Measurements from ENCODE around the gene MRPL48. TPM values are rescaled to one million over a fixed set of nuclear protein-coding genes. Genes with fewer than 3 reads are reported as not detected.

The MRPL48 gene
- total and polyA plus RNA-seq, 10 of the 15 experiments (the other 5 are each of a cell fraction or from before 2014, with no cell fraction given): 46.7 to 159 (median 83.4) TPM

DNA sequence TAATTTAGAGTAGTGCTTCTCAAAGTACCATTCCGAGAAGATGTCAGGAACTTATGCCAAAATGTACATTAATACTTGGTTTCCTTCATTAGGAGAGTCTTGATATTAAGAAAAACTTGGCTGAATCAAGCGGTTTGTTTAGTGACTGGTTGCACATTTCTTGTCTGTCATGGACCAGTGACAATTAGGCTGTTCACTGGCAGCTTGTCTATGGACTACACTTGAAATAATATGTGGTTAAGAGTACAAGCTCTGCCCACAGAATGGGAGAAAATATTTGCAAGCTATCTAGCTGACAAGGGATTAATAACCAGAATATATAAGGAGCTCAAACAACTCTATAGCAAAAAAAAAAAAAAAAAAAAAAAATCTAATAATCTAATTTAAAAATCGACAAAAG, 64.4 kb downstream of the MRPL48 start:
- CTCF ChIA-PET: no interaction called here
- H3K36me3 ChIP-seq (ENCODE audit: control insufficient read depth in 2 of 2, insufficient read depth in 2 of 2, low read length in 1 of 2): no peaks in the 10 kb centered on the region
- ATAC-seq (no peak), FAIRE-seq (no peak), DNase-seq (ENCODE audit: low read depth, low spot score) (no peak)
- in situ Hi-C loops (cut with MboI) (no loop called here), intact Hi-C loops (cut with micrococcal nuclease; ENCODE audit: unreplicated experiment) (no loop called here)
- no peak overlapping the region for H3K9ac ChIP-seq (ENCODE audit: control insufficient read depth, insufficient read depth, low read length)
- no peaks in the 10 kb centered on the region for H3K27me3 ChIP-seq (replicated peaks in 1 of 2; ENCODE audit: control insufficient read depth in 2 of 2, insufficient read depth in 2 of 2, low read length in 1 of 2)
- POLR2A ChIA-PET: interaction anchor here (0.6 kb wide), 2 partner anchors 8 to 172 kb away, joined by 3 to 7 read pairs; no protein-coding TSS in a partner anchor
- H3K4me2 ChIP-seq (ENCODE audit: control insufficient read depth, insufficient read depth): no peak overlapping the region
- WGBS (ENCODE audit: insufficient coverage, insufficient replicate concordance, low lambda C conversion rate, missing lambda C conversion rate): 98% methylated on average over 3 of the region's 3 CpGs
- H3K27ac ChIP-seq (ENCODE audit: control insufficient read depth, insufficient read depth): no peak overlapping the region
- H3K4me3 ChIP-seq: no peak overlapping the region
- no peaks in the 10 kb centered on the region for H4K20me1 ChIP-seq (ENCODE audit: control insufficient read depth, insufficient read depth)
- no TSS peak for BruUV-seq (replicated peaks)
- RAD21 ChIA-PET (ENCODE audit: unreplicated experiment): interaction anchor here (0.7 kb wide), 1 partner anchor 598 kb away, joined by 3 read pairs; no protein-coding TSS in a partner anchor
- no peaks in the 10 kb centered on the region for H3K9me3 ChIP-seq (replicated peaks; ENCODE audit: control insufficient read depth, insufficient read depth, low read length)
- H3K79me2 ChIP-seq (ENCODE audit: control insufficient read depth, insufficient read depth, low read length): no peaks in the 10 kb centered on the region
- SMC1A ChIA-PET (ENCODE audit: uncharacterized antibody, unreplicated experiment): interaction anchor here (1.4 kb wide), 1 partner anchor 16 kb away, joined by 3 read pairs; no protein-coding TSS in a partner anchor
- H2AFZ ChIP-seq (ENCODE audit: control insufficient read depth, low read depth, low read length): no peak overlapping the region
- H3K4me1 ChIP-seq (ENCODE audit: control insufficient read depth, insufficient read depth, low read length): no peaks in the 10 kb centered on the region
- TF ChIP-seq MLLT1 (IDR thresholded peaks at IDR 0.05): no peak
- TF ChIP-seq, protein P1, sequence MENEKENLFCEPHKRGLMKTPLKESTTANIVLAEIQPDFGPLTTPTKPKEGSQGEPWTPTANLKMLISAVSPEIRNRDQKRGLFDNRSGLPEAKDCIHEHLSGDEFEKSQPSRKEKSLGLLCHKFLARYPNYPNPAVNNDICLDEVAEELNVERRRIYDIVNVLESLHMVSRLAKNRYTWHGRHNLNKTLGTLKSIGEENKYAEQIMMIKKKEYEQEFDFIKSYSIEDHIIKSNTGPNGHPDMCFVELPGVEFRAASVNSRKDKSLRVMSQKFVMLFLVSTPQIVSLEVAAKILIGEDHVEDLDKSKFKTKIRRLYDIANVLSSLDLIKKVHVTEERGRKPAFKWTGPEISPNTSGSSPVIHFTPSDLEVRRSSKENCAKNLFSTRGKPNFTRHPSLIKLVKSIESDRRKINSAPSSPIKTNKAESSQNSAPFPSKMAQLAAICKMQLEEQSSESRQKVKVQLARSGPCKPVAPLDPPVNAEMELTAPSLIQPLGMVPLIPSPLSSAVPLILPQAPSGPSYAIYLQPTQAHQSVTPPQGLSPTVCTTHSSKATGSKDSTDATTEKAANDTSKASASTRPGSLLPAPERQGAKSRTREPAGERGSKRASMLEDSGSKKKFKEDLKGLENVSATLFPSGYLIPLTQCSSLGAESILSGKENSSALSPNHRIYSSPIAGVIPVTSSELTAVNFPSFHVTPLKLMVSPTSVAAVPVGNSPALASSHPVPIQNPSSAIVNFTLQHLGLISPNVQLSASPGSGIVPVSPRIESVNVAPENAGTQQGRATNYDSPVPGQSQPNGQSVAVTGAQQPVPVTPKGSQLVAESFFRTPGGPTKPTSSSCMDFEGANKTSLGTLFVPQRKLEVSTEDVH (IDR thresholded peaks at IDR 0.05; ENCODE audit: low read depth, partially characterized antibody): no peak
- no peak for TF ChIP-seq ZNF274 (IDR thresholded peaks at IDR 0.05; ENCODE audit: insufficient read depth, insufficient read length)
- TF ChIP-seq STAT3 (IDR thresholded peaks at IDR 0.05; ENCODE audit: low read depth, low read length): no peak
- TF ChIP-seq, protein P2, sequence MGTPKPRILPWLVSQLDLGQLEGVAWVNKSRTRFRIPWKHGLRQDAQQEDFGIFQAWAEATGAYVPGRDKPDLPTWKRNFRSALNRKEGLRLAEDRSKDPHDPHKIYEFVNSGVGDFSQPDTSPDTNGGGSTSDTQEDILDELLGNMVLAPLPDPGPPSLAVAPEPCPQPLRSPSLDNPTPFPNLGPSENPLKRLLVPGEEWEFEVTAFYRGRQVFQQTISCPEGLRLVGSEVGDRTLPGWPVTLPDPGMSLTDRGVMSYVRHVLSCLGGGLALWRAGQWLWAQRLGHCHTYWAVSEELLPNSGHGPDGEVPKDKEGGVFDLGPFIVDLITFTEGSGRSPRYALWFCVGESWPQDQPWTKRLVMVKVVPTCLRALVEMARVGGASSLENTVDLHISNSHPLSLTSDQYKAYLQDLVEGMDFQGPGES (IDR thresholded peaks at IDR 0.05): no peak
- TF ChIP-seq SMC3 (IDR thresholded peaks at IDR 0.05; ENCODE audit: borderline replicate concordance, low read length): no peak
- no peak for TF ChIP-seq CEBPB (IDR thresholded peaks at IDR 0.05; ENCODE audit: borderline replicate concordance in 1 of 2, low read depth in 2 of 2, low read length in 2 of 2)
- TF ChIP-seq CHD1 (IDR thresholded peaks at IDR 0.05; ENCODE audit: low read depth, low read length): no peak
- no peak for TF ChIP-seq CREB1 (IDR thresholded peaks at IDR 0.05; ENCODE audit: low read depth)
- no peak for TF ChIP-seq EZH2 (IDR thresholded peaks at IDR 0.05; ENCODE audit: borderline replicate concordance, control insufficient read depth, low read depth, low read length)
- TF ChIP-seq, protein P3, sequence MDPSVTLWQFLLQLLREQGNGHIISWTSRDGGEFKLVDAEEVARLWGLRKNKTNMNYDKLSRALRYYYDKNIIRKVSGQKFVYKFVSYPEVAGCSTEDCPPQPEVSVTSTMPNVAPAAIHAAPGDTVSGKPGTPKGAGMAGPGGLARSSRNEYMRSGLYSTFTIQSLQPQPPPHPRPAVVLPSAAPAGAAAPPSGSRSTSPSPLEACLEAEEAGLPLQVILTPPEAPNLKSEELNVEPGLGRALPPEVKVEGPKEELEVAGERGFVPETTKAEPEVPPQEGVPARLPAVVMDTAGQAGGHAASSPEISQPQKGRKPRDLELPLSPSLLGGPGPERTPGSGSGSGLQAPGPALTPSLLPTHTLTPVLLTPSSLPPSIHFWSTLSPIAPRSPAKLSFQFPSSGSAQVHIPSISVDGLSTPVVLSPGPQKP (IDR thresholded peaks at IDR 0.05; ENCODE audit: low read depth, low read length): no peak
- no peak for TF ChIP-seq SKIL (IDR thresholded peaks at IDR 0.05; ENCODE audit: low read depth, poor library complexity, severe bottlenecking)
- TF ChIP-seq MEF2B (IDR thresholded peaks at IDR 0.05; ENCODE audit: partially characterized antibody, poor library complexity, severe bottlenecking): no peak
- no peak for TF ChIP-seq MTA3 (IDR thresholded peaks at IDR 0.05; ENCODE audit: borderline replicate concordance, low read length)
- no peak for TF ChIP-seq ZNF24 (IDR thresholded peaks at IDR 0.05)
